B cell (primary cell): Measurements from ENCODE around the gene C11orf54. TPM values are rescaled to one million over a fixed set of nuclear protein-coding genes. Genes with fewer than 3 reads are reported as not detected.

ENCODE experiments used
- ATAC-seq: fragments of 200-7000 bp; cut with Tn5 transposase; one replicate; pipeline ENCODE4 v1.10.0; 2021; ENCODE audit warnings: low read depth, mild to moderate bottlenecking, moderate number of reproducible peaks, moderate library complexity
- CTCF ChIA-PET: fragments of 350-600 bp; sonication (Branson Sonifier 250); formaldehyde crosslinking; loops from one replicate; lab custom pipeline; 2021; ENCODE audit warnings: antibody characterized with exemption, inconsistent platforms; lab: Charles Lee
- POLR2A ChIA-PET: fragments of 350-600 bp; sonication (Branson Sonifier 250); formaldehyde crosslinking; loops from one replicate; lab custom pipeline; 2021; ENCODE audit warnings: antibody characterized with exemption; lab: Charles Lee
- DNase-seq: peaks from one replicate; pipeline ENCODE4 v3.0.0; 2013
- H2AFZ ChIP-seq: 2 replicates; pipeline ENCODE4 v1.6.1; 2012; ENCODE audit warnings: mild to moderate bottlenecking, low read depth, low read length; ENCODE audit not compliant: insufficient read depth, poor library complexity, severe bottlenecking
- H3K27ac ChIP-seq, 2 donors: 1 replicate in 1 of 2; 2 replicates in 1 of 2; pipeline ENCODE4 v1.5.1; 2012 to 2013; ENCODE audit warnings: low read length in 2 of 2, mild to moderate bottlenecking in 2 of 2, moderate library complexity in 1 of 2
- H3K27me3 ChIP-seq, 4 experiments: fragments of 200-600 bp in 1 of 4; sonication (generic) in 1 of 4; replicated peaks in 1 of 4; 1 replicate in 2 of 4; 2 replicates in 2 of 4; pipeline versions ENCODE4 v1.6.1 to v1.7.0; 2013 to 2016; ENCODE audit warnings: low read length in 3 of 4, mild to moderate bottlenecking in 2 of 4, mixed read lengths in 1 of 4, moderate library complexity in 1 of 4; ENCODE audit not compliant: insufficient read depth in 4 of 4, control insufficient read depth in 3 of 4; ENCODE audit errors: control extremely low read depth in 1 of 4
- H3K36me3 ChIP-seq, 2 experiments: replicated peaks in 1 of 2; 1 replicate in 1 of 2; 2 replicates in 1 of 2; pipeline versions ENCODE4 v1.6.1 to v1.7.1; 2013; ENCODE audit warnings: low read length in 1 of 2; ENCODE audit not compliant: insufficient read depth in 2 of 2, control insufficient read depth in 1 of 2; ENCODE audit errors: control extremely low read depth in 1 of 2, extremely low read depth in 1 of 2
- H3K4me1 ChIP-seq, 2 donors: fragments of 200-600 bp in 1 of 2; sonication (generic) in 1 of 2; 1 replicate in 1 of 2; 2 replicates in 1 of 2; pipeline versions ENCODE4 v1.5.1 to v1.6.1; 2013 to 2017; ENCODE audit warnings: low read length in 2 of 2; ENCODE audit not compliant: control insufficient read depth in 2 of 2, insufficient read depth in 2 of 2
- H3K4me2 ChIP-seq: replicated peaks from 2 replicates; pipeline ENCODE3; 2012; ENCODE audit warnings: mild to moderate bottlenecking, low read depth, low read length; ENCODE audit not compliant: poor library complexity, severe bottlenecking
- H3K4me3 ChIP-seq, 5 experiments: fragments of 200-600 bp in 1 of 5; sonication (generic) in 1 of 5; 1 replicate in 3 of 5; 2 replicates in 2 of 5; pipeline versions ENCODE4 v1.5.1 to v1.7.0; 2011 to 2016; ENCODE audit warnings: low read length in 4 of 5, mild to moderate bottlenecking in 4 of 5, low read depth in 2 of 5, control low read depth in 1 of 5, moderate library complexity in 1 of 5; ENCODE audit not compliant: insufficient read depth in 1 of 5; ENCODE audit errors: control extremely low read depth in 1 of 5, extremely low read depth in 1 of 5
- H3K79me2 ChIP-seq: fragments of 200-600 bp; sonication (generic); one replicate; pipeline ENCODE4 v1.6.0; 2016; ENCODE audit warnings: low read length; ENCODE audit not compliant: control insufficient read depth, insufficient read depth
- H3K9ac ChIP-seq: fragments of 200-600 bp; sonication (generic); 2 replicates; pipeline ENCODE4 v1.6.1; 2017; ENCODE audit warnings: mild to moderate bottlenecking, low read length, moderate library complexity
- H3K9me3 ChIP-seq, 3 donors: one replicate each; pipeline versions ENCODE4 v1.6.1 to v1.7.1; 2013; ENCODE audit warnings: low read length in 2 of 3; ENCODE audit not compliant: control insufficient read depth in 2 of 3, insufficient read depth in 1 of 3; ENCODE audit errors: control extremely low read depth in 1 of 3
- H4K20me1 ChIP-seq: 2 replicates; pipeline ENCODE4 v1.6.0; 2012; ENCODE audit warnings: mild to moderate bottlenecking, low read length; ENCODE audit not compliant: insufficient read depth, control insufficient read depth, poor library complexity, severe bottlenecking
- H3K27ac Mint-ChIP-seq: one replicate; pipeline ENCODE4 v1.8.0; 2021; ENCODE audit warnings: mixed read lengths
- H3K27me3 Mint-ChIP-seq: one replicate; pipeline ENCODE4 v1.8.0; 2021; ENCODE audit warnings: mixed read lengths
- H3K4me1 Mint-ChIP-seq: one replicate; pipeline ENCODE4 v1.8.0; 2021; ENCODE audit warnings: mixed read lengths
- H3K4me3 Mint-ChIP-seq: one replicate; pipeline ENCODE4 v1.8.0; 2021; ENCODE audit warnings: mixed read lengths
- H3K9me3 Mint-ChIP-seq: one replicate; pipeline ENCODE4 v1.8.0; 2022; ENCODE audit warnings: mixed read lengths; ENCODE audit not compliant: insufficient read depth
- CTCF ChIP-seq: fragments of 200-600 bp; IDR thresholded peaks from one replicate; pipeline ENCODE4 v1.8.0; 2022; ENCODE audit warnings: antibody characterized with exemption, mild to moderate bottlenecking
- EZH2 ChIP-seq: IDR thresholded peaks from 2 replicates; pipeline ENCODE4 v1.6.1; 2012; ENCODE audit warnings: borderline replicate concordance, low read depth, mild to moderate bottlenecking, moderate library complexity, low read length; ENCODE audit not compliant: insufficient read depth, poor library complexity, severe bottlenecking
- WGBS: methylation state at CpG from one replicate; pipeline ENCODE4 v1.1.5; 2013; ENCODE audit warnings: missing lambda C conversion rate; ENCODE audit not compliant: insufficient coverage; 5-methylcytosine and 5-hydroxymethylcytosine counted together
- intact Hi-C: fragments of 100-400 bp; cut with micrococcal nuclease; formaldehyde crosslinking; loops from one replicate; pipeline ENCODE4 v1.10.0; 2022
- polyA plus RNA-seq: library from polyadenylated mRNA; depleted of rRNA; stranded (reverse); fragments of >200 nt; gene quantifications from 2 replicates; pipeline ENCODE4 v1.2.3, GENCODE V29; 2012
- total RNA-seq, 2 donors: library from RNA; stranded (reverse); fragments of 120-200 nt in 1 of 2; gene quantifications; 1 replicate in 1 of 2; 2 replicates in 1 of 2; pipeline versions ENCODE4 v1.2.3 to v1.2.4, GENCODE V29; 2013 to 2022

The C11orf54 gene
- total and polyA plus RNA-seq, 2 donors (not counting 1 experiment from before 2014, with no cell fraction given): 9.2 to 38.9 TPM

- H4K20me1 ChIP-seq: no peaks in the 10 kb centered on the region
- H3K4me2 ChIP-seq: no peak overlapping the region
- intact Hi-C loops: no loop called here
- ChIA-PET POLR2A (no interaction called here), CTCF (interaction anchor here (0.7 kb wide), 1 partner anchor 104 kb away, joined by 3 read pairs; no protein-coding TSS in a partner anchor)
- WGBS: no CpG with 5 or more reads among the region's 3 CpGs
- Mint-ChIP-seq H3K4me3 (no peak overlapping the region), H3K27ac (no peak overlapping the region), H3K4me1 (no peaks in the 10 kb centered on the region), H3K27me3 (no peaks in the 10 kb centered on the region), H3K9me3 (peaks cover 2% of the 10 kb centered on the region)
- ATAC-seq: no peak
- H3K9me3 ChIP-seq: peaks cover 0 to 10% (median 0%) of the 10 kb centered on the region in 3 donors
- H3K79me2 ChIP-seq: no peaks in the 10 kb centered on the region
- H3K27ac ChIP-seq: no peak overlapping the region
- no peaks in the 10 kb centered on the region for H3K27me3 ChIP-seq
- TF ChIP-seq CTCF (no peak), EZH2 (no peak)
- peaks cover 12 to 45% of the 10 kb centered on the region in 2 experiments for H3K36me3 ChIP-seq
- H3K4me1 ChIP-seq: no peaks in the 10 kb centered on the region
- no peak overlapping the region for H3K9ac ChIP-seq
- no peak overlapping the region for H2AFZ ChIP-seq
- DNase-seq: no peak
- H3K4me3 ChIP-seq: no peak overlapping the region
Measured at GRCh38 chr11:93756748-93757147, 15.3 kb downstream of the C11orf54 start.

- DNase-seq (no peak), ATAC-seq (no peak)
- Mint-ChIP-seq H3K4me3 (no peak overlapping the region), H3K27me3 (no peaks in the 10 kb centered on the region), H3K9me3 (peaks cover 2% of the 10 kb centered on the region), H3K27ac (no peak overlapping the region), H3K4me1 (no peaks in the 10 kb centered on the region)
- Histone ChIP-seq H3K27me3 (no peaks in the 10 kb centered on the region), H3K36me3 (peaks cover 9 to 42% of the 10 kb centered on the region in 2 experiments), H3K9ac (no peak overlapping the region), H3K4me2 (no peak overlapping the region), H3K79me2 (no peaks in the 10 kb centered on the region), H3K9me3 (peaks cover 0 to 10% (median 0%) of the 10 kb centered on the region in 3 donors), H4K20me1 (no peaks in the 10 kb centered on the region), H3K4me1 (no peaks in the 10 kb centered on the region), H3K27ac (no peak overlapping the region), H2AFZ (no peak overlapping the region), H3K4me3 (no peak overlapping the region)
- WGBS: 100% methylated on average over 3 of the region's 3 CpGs
- intact Hi-C loops: no loop called here
- ChIA-PET POLR2A (no interaction called here), CTCF (no interaction called here)
- TF ChIP-seq EZH2 (no peak), CTCF (no peak)
Measured at GRCh38 chr11:93757301-93757700, 15.8 kb downstream of the C11orf54 start.
